H1 (cell line): ENCODE measurements around the gene EXOG. TPM values are rescaled to one million over a fixed set of nuclear protein-coding genes. Genes with fewer than 3 reads are reported as not detected.
A peak's percentile ranks its signal among the peaks of the same experiment; 100 is the strongest.

Experiments used
- ASH2L ChIP-seq: fragments of 200-600, 300-600 bp; sonication (generic); IDR thresholded peaks from one replicate; pipeline ENCODE4 v1.7.1; 2017; ENCODE audit warnings: low read length
- BACH1 ChIP-seq: IDR thresholded peaks from 2 replicates; pipeline ENCODE4 v1.6.1; 2012; ENCODE audit warnings: low read length, improper control_type of control experiment
- CBX5 ChIP-seq: fragments of 300-800, 300-1000 bp; sonication (generic); IDR thresholded peaks from 2 replicates; pipeline ENCODE4 v1.7.1; 2016; ENCODE audit warnings: antibody characterized with exemption, low read length, low read depth
- CEBPB ChIP-seq: IDR thresholded peaks from 2 replicates; pipeline ENCODE4 v1.6.1; 2012; ENCODE audit warnings: low read depth, low read length
- CHD2 ChIP-seq: IDR thresholded peaks from 2 replicates; pipeline ENCODE4 v1.6.1; 2012; ENCODE audit warnings: low read length, improper control_type of control experiment
- CREB1 ChIP-seq: IDR thresholded peaks from 2 replicates; pipeline ENCODE4 v1.6.1; 2012; ENCODE audit warnings: inconsistent platforms
- E2F6 ChIP-seq: IDR thresholded peaks from 2 replicates; pipeline ENCODE4 v1.6.1; 2012; ENCODE audit warnings: inconsistent platforms
- FOSL1 ChIP-seq: IDR thresholded peaks from 2 replicates; pipeline ENCODE4 v1.6.1; 2011; ENCODE audit warnings: mild to moderate bottlenecking, low read depth, low read length, moderate library complexity; ENCODE audit not compliant: insufficient read depth
- GTF2F1 ChIP-seq: IDR thresholded peaks from 2 replicates; pipeline ENCODE4 v1.6.1; 2012; ENCODE audit warnings: low read depth, low read length, improper control_type of control experiment, borderline replicate concordance
- HDAC6 ChIP-seq: IDR thresholded peaks from one replicate; pipeline ENCODE4 v1.7.1; 2012; ENCODE audit warnings: low read depth, mild to moderate bottlenecking, inconsistent platforms, low read length, moderate library complexity
- MAFK ChIP-seq: IDR thresholded peaks from 2 replicates; pipeline ENCODE4 v1.6.1; 2012; ENCODE audit warnings: low read depth, mild to moderate bottlenecking, improper control_type of control experiment, low read length
- MAX ChIP-seq: IDR thresholded peaks from 2 replicates; pipeline ENCODE4 v1.6.1; 2012; ENCODE audit warnings: inconsistent platforms
- NANOG ChIP-seq: IDR thresholded peaks from 2 replicates; pipeline ENCODE4 v1.6.1; 2011; ENCODE audit warnings: low read length, low read depth, mild to moderate bottlenecking, inconsistent platforms; ENCODE audit not compliant: insufficient read depth, poor library complexity, severe bottlenecking
- NRF1 ChIP-seq: IDR thresholded peaks from 2 replicates; pipeline ENCODE4 v1.6.1; 2011; ENCODE audit warnings: mild to moderate bottlenecking, low read depth, low read length, improper control_type of control experiment
- PHF8 ChIP-seq: fragments of 200-600 bp; sonication (generic); conservative IDR thresholded peaks from 2 replicates; pipeline ENCODE4 v1.7.1; 2012; ENCODE audit warnings: low read depth, mild to moderate bottlenecking, inconsistent platforms, low read length, moderate library complexity
- POLR2A ChIP-seq, 2 experiments: IDR thresholded peaks; 1 replicate in 1 of 2; 2 replicates in 1 of 2; pipeline ENCODE4 v1.6.1; 2011; ENCODE audit warnings: low read depth in 2 of 2, low read length in 2 of 2, mild to moderate bottlenecking in 2 of 2; ENCODE audit errors: control extremely low read depth in 1 of 2
- POLR2AphosphoS5 ChIP-seq: IDR thresholded peaks from 2 replicates; pipeline ENCODE4 v1.6.1; 2011; ENCODE audit warnings: low read depth, low read length
- POU5F1 ChIP-seq: IDR thresholded peaks from 2 replicates; pipeline ENCODE4 v1.6.1; 2011; ENCODE audit warnings: low read depth, mild to moderate bottlenecking, low read length, moderate library complexity
- RXRA ChIP-seq: IDR thresholded peaks from 2 replicates; pipeline ENCODE4 v1.6.1; 2011; ENCODE audit warnings: low read depth, mild to moderate bottlenecking, low read length, moderate library complexity; ENCODE audit not compliant: insufficient read depth
- SIRT6 ChIP-seq: IDR thresholded peaks from one replicate; pipeline ENCODE4 v1.7.1; 2012; ENCODE audit warnings: low read length, inconsistent platforms
- SP4 ChIP-seq: IDR thresholded peaks from 2 replicates; pipeline ENCODE4 v1.6.1; 2012; ENCODE audit warnings: low read length, inconsistent platforms
- TBP ChIP-seq: IDR thresholded peaks from 2 replicates; pipeline ENCODE4 v1.6.1; 2011; ENCODE audit warnings: low read depth, low read length, improper control_type of control experiment
- TCF12 ChIP-seq: IDR thresholded peaks from 2 replicates; pipeline ENCODE4 v1.6.1; 2011; ENCODE audit warnings: low read depth, mild to moderate bottlenecking, low read length
- TEAD4 ChIP-seq: IDR thresholded peaks from 2 replicates; pipeline ENCODE4 v1.6.1; 2012; ENCODE audit warnings: low read depth, low read length, inconsistent platforms, mixed read lengths
- polyA plus RNA-seq, 7 experiments: library from polyadenylated mRNA; depleted of rRNA in 3 of 7; stranded (reverse) in 5 of 7; unstranded in 2 of 7; fragments of >200 nt in 5 of 7; fragments of 200-250 nt in 2 of 7; gene quantifications; 1 replicate in 5 of 7; 2 replicates in 1 of 7; 4 replicates in 1 of 7; pipeline versions ENCODE4 v1.2.1 to v1.2.3, GENCODE V29; 2011 to 2013; ENCODE audit warnings: missing spikeins in 2 of 7, mixed read lengths in 2 of 7
- total RNA-seq: library from RNA; stranded (reverse); fragmentation: NEBNext Ultra II Directional; extraction: Animal tissue kit (Norgen Biotek cat#: 25700); gene quantifications from 2 replicates; pipeline ENCODE4 v1.2.1, GENCODE V29; 2021

The EXOG gene
- total and polyA plus RNA-seq, 2 of the 8 experiments (the other 6 are each of a cell fraction or from before 2014, with no cell fraction given), result 7.2 to 12.9 TPM

- TF ChIP-seq RXRA, result no peak
- TF ChIP-seq ASH2L, result no peak
- no peak for TF ChIP-seq NANOG
- no peak for TF ChIP-seq CREB1
- TF ChIP-seq SIRT6, result no peak
- TF ChIP-seq POLR2A (IDR thresholded peaks at IDR 0.05; ENCODE audit: control extremely low read depth in 1 of 2, low read depth in 2 of 2, low read length in 2 of 2), result peak; percentile 36 to 92
- 0 out of 2 replicates have a peak, but pooled peaks have one; percentile 21 for TF ChIP-seq SP4
- 0 out of 2 replicates have a peak, but pooled peaks have one; percentile 5 for TF ChIP-seq NRF1
- no peak for TF ChIP-seq FOSL1
- peak; percentile 84 for TF ChIP-seq PHF8
- TF ChIP-seq TCF12, result no peak
- no peak for TF ChIP-seq CBX5
- peak; percentile 62 for TF ChIP-seq MAX
- no peak for TF ChIP-seq POU5F1
- TF ChIP-seq TBP, result peak; percentile 63; the same call in 1 of the 2 replicates
- TF ChIP-seq E2F6, result peak; percentile 25; the same call in 1 of the 2 replicates
- no peak; the same call in 1 of the 2 replicates for TF ChIP-seq CHD2
- TF ChIP-seq BACH1, result no peak
- TF ChIP-seq TEAD4, result no peak
- TF ChIP-seq CEBPB, result no peak
- TF ChIP-seq GTF2F1, result no peak
- no peak for TF ChIP-seq HDAC6
- TF ChIP-seq MAFK, result no peak
- TF ChIP-seq POLR2AphosphoS5, result peak; percentile 63
Observed at GRCh38 chr3:38454884-38455638, 41.1 kb upstream of the EXOG start (continued).
